DND-41 (cell line): ENCODE data around the gene ALDOB.

Source experiments
- EZH2 ChIP-seq: IDR thresholded peaks from 3 replicates; pipeline ENCODE4 v1.6.1; 2012; ENCODE audit warnings: borderline replicate concordance, low read depth, mild to moderate bottlenecking, moderate library complexity, low read length, inconsistent platforms; ENCODE audit not compliant: severe bottlenecking
- TF ChIP-seq, protein P1 (sequence below): IDR thresholded peaks from 2 replicates; pipeline ENCODE4 v1.5.1; 2012; ENCODE audit warnings: borderline replicate concordance, low read length, moderate library complexity, mild to moderate bottlenecking; ENCODE audit not compliant: poor library complexity, severe bottlenecking; ENCODE audit errors: extremely low read depth

DNA sequence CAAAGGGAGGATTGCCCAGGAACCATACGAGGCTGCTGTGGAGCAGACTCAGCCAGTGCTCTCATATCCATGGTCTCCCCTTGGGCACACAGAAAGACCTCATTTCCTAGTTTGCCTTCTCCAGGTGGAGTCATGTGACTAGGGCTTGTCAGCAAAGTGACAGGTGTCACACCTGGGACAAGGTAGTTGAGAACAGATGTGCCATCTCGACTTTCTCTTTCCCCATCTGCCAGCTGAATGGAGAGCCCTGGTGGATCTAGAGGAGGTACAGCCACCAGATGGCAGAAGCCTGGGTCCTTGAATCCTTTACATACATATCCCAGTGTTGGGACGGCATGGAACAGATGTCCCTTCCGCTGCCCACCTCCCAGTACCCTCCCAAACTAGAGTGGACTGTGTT is 42.9 kb upstream of the ALDOB start:
- TF ChIP-seq, protein P1, sequence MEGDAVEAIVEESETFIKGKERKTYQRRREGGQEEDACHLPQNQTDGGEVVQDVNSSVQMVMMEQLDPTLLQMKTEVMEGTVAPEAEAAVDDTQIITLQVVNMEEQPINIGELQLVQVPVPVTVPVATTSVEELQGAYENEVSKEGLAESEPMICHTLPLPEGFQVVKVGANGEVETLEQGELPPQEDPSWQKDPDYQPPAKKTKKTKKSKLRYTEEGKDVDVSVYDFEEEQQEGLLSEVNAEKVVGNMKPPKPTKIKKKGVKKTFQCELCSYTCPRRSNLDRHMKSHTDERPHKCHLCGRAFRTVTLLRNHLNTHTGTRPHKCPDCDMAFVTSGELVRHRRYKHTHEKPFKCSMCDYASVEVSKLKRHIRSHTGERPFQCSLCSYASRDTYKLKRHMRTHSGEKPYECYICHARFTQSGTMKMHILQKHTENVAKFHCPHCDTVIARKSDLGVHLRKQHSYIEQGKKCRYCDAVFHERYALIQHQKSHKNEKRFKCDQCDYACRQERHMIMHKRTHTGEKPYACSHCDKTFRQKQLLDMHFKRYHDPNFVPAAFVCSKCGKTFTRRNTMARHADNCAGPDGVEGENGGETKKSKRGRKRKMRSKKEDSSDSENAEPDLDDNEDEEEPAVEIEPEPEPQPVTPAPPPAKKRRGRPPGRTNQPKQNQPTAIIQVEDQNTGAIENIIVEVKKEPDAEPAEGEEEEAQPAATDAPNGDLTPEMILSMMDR: no peak
- TF ChIP-seq EZH2: no peak
